Keratinocyte (primary cell): ENCODE results near the gene THAP3. TPM values are rescaled to one million over a fixed set of nuclear protein-coding genes. Genes with fewer than 3 reads are reported as not detected.

Experiments used
- DNase-seq: peaks from one replicate; pipeline ENCODE4 v3.0.0-alpha.2; 2011; ENCODE audit warnings: low read depth, missing footprints, low spot score
- FAIRE-seq: peaks from 2 replicates; lab custom pipeline; 2011; peaks lifted over from hg19 to GRCh38; lab: Jason Lieb, UNC
- H2AFZ ChIP-seq: 2 replicates; pipeline ENCODE4 v1.6.0; 2012; ENCODE audit warnings: low read length, control low read depth, inconsistent platforms; ENCODE audit not compliant: control insufficient read depth
- H3K27ac ChIP-seq: 2 replicates; pipeline ENCODE4 v1.5.1; 2011; ENCODE audit warnings: low read length; ENCODE audit not compliant: control insufficient read depth, insufficient read depth
- H3K27me3 ChIP-seq: 3 replicates; pipeline ENCODE4 v1.6.0; 2011; ENCODE audit warnings: low read length; ENCODE audit not compliant: control insufficient read depth, insufficient read depth; ENCODE audit errors: extremely low read depth
- H3K36me3 ChIP-seq, 2 experiments: 2 replicates in 1 of 2; 3 replicates in 1 of 2; pipeline ENCODE4 v1.5.1; 2011; ENCODE audit warnings: low read length in 2 of 2, mild to moderate bottlenecking in 1 of 2; ENCODE audit not compliant: control insufficient read depth in 2 of 2, insufficient read depth in 2 of 2; ENCODE audit errors: extremely low read depth in 1 of 2
- H3K4me1 ChIP-seq: 3 replicates; pipeline ENCODE4 v1.5.1; 2011; ENCODE audit warnings: low read length; ENCODE audit not compliant: control insufficient read depth, insufficient read depth; ENCODE audit errors: extremely low read depth
- H3K4me2 ChIP-seq: 3 replicates; pipeline ENCODE4 v1.6.0; 2011; ENCODE audit warnings: low read depth, low read length; ENCODE audit not compliant: control insufficient read depth, insufficient read depth; ENCODE audit errors: extremely low read depth
- H3K4me3 ChIP-seq, 3 experiments: fragments of 200-600 bp in 1 of 3; sonication (generic) in 1 of 3; 2 replicates in 2 of 3; 3 replicates in 1 of 3; pipeline ENCODE4 v1.5.1; 2011 to 2016; ENCODE audit warnings: low read length in 3 of 3, mild to moderate bottlenecking in 3 of 3, control low read depth in 2 of 3, inconsistent platforms in 1 of 3, low read depth in 1 of 3, mixed read lengths in 1 of 3, mixed run types in 1 of 3, moderate library complexity in 1 of 3; ENCODE audit not compliant: control insufficient read depth in 2 of 3, insufficient read depth in 2 of 3; ENCODE audit errors: extremely low read depth in 1 of 3
- H3K79me2 ChIP-seq: 2 replicates; pipeline ENCODE4 v1.6.0; 2012; ENCODE audit warnings: low read length; ENCODE audit not compliant: control insufficient read depth, insufficient read depth
- H3K9ac ChIP-seq: 3 replicates; pipeline ENCODE4 v1.6.0; 2011; ENCODE audit warnings: low read length; ENCODE audit not compliant: control insufficient read depth, insufficient read depth; ENCODE audit errors: extremely low read depth
- H3K9me1 ChIP-seq: 3 replicates; pipeline ENCODE4 v1.6.0; 2011; ENCODE audit warnings: low read length; ENCODE audit not compliant: control insufficient read depth, insufficient read depth; ENCODE audit errors: extremely low read depth
- H3K9me3 ChIP-seq: 2 replicates; pipeline ENCODE4 v1.5.1; 2012; ENCODE audit warnings: low read depth, low read length; ENCODE audit not compliant: control insufficient read depth
- H4K20me1 ChIP-seq: 3 replicates; pipeline ENCODE4 v1.6.0; 2011; ENCODE audit warnings: low read length; ENCODE audit not compliant: control insufficient read depth, insufficient read depth; ENCODE audit errors: extremely low read depth
- CTCF ChIP-seq, 3 experiments: IDR thresholded peaks in 1 of 3; conservative IDR thresholded peaks in 1 of 3; optimal IDR thresholded peaks in 1 of 3; 2 replicates in 2 of 3; 3 replicates in 1 of 3; pipeline versions ENCODE3 to v1.5.1; 2011; ENCODE audit warnings: low read length in 3 of 3, mild to moderate bottlenecking in 3 of 3, moderate library complexity in 2 of 3, control low read depth in 1 of 3, inconsistent platforms in 1 of 3; ENCODE audit not compliant: insufficient read depth in 2 of 3; ENCODE audit errors: extremely low read depth in 1 of 3
- EZH2 ChIP-seq: IDR thresholded peaks from one replicate; pipeline ENCODE4 v1.6.1; 2012; ENCODE audit warnings: inconsistent platforms, mild to moderate bottlenecking, low read length, moderate library complexity
- dilution Hi-C: fragments of 300-500 bp; cut with MboI; formaldehyde crosslinking; loops from one replicate; pipeline ENCODE4 v1.7.0; 2020; ENCODE audit warnings: low sequenced_read_pairs; ENCODE audit not compliant: extremely low pct_ligation_motif_present
- polyA plus RNA-seq, 5 experiments: library from polyadenylated mRNA; depleted of rRNA in 3 of 5; stranded (reverse) in 3 of 5; stranded (forward) in 1 of 5; unstranded in 1 of 5; fragments of >200 nt; gene quantifications; 1 replicate in 1 of 5; 2 replicates in 3 of 5; 3 replicates in 1 of 5; pipeline versions ENCODE4 v1.2.1 to v1.2.3, GENCODE V29; 2011 to 2012; ENCODE audit warnings: missing spikeins in 2 of 5, low read depth in 1 of 5, low replicate concordance in 1 of 5

Gene THAP3
- polyA plus RNA-seq, 1 donor (not counting 4 experiments of a cell fraction or from before 2014, with no cell fraction given): 5.1 TPM

- Histone ChIP-seq H3K9me3 (no peaks in the 10 kb centered on the region), H2AFZ (no peak overlapping the region), H4K20me1 (no peaks in the 10 kb centered on the region), H3K4me3 (no peak overlapping the region), H3K36me3 (peaks cover 26 to 32% of the 10 kb centered on the region in 2 experiments), H3K4me2 (no peak overlapping the region), H3K4me1 (no peaks in the 10 kb centered on the region), H3K27ac (no peak overlapping the region), H3K79me2 (no peaks in the 10 kb centered on the region), H3K27me3 (no peaks in the 10 kb centered on the region), H3K9me1 (no peaks in the 10 kb centered on the region), H3K9ac (no peak overlapping the region)
- DNase-seq (no peak), FAIRE-seq (no peak)
- dilution Hi-C loops: no loop called here
- TF ChIP-seq EZH2 (no peak), CTCF (optimal IDR thresholded peaks at IDR 0.05 in 1 of 3, IDR thresholded peaks at IDR 0.05 in 1 of 3, conservative IDR thresholded peaks at IDR 0.05 in 1 of 3; ENCODE audit: extremely low read depth in 1 of 3, insufficient read depth in 2 of 3, low read length in 3 of 3) (no peak)
Observed at GRCh38 chr1:6645018-6645417, 20.4 kb downstream of the THAP3 start.

- H3K9me3 ChIP-seq: no peaks in the 10 kb centered on the region
- peak; percentile 46 for FAIRE-seq
- no peak overlapping the region for H3K4me3 ChIP-seq
- H3K4me2 ChIP-seq: no peak overlapping the region
- no peaks in the 10 kb centered on the region for H3K79me2 ChIP-seq
- peaks cover 26 to 36% of the 10 kb centered on the region in 2 experiments for H3K36me3 ChIP-seq
- no peaks in the 10 kb centered on the region for H3K4me1 ChIP-seq
- H3K9me1 ChIP-seq: no peaks in the 10 kb centered on the region
- no peak overlapping the region for H2AFZ ChIP-seq
- dilution Hi-C loops: no loop called here
- no peaks in the 10 kb centered on the region for H3K27me3 ChIP-seq
- H3K9ac ChIP-seq: no peak overlapping the region
- no peak for TF ChIP-seq EZH2
- TF ChIP-seq CTCF (optimal IDR thresholded peaks at IDR 0.05 in 1 of 3, IDR thresholded peaks at IDR 0.05 in 1 of 3, conservative IDR thresholded peaks at IDR 0.05 in 1 of 3; ENCODE audit: extremely low read depth in 1 of 3, insufficient read depth in 2 of 3, low read length in 3 of 3): peak; percentile 29 to 59 (median 49)
- no peak overlapping the region for H3K27ac ChIP-seq
- no peak for DNase-seq
- no peaks in the 10 kb centered on the region for H4K20me1 ChIP-seq
Observed at GRCh38 chr1:6646499-6647148, 22.0 kb downstream of the THAP3 start.
